ENCODE data around the gene PSMG2. TPM values are rescaled to one million over a fixed set of nuclear protein-coding genes. Genes with fewer than 3 reads are reported as not detected.

PSMG2 gene
- total and polyA plus RNA-seq, 10 of the 15 experiments (the other 5 are each of a cell fraction or from before 2014, with no cell fraction given), result 88.5 to 268 (median 116) TPM

DNA sequence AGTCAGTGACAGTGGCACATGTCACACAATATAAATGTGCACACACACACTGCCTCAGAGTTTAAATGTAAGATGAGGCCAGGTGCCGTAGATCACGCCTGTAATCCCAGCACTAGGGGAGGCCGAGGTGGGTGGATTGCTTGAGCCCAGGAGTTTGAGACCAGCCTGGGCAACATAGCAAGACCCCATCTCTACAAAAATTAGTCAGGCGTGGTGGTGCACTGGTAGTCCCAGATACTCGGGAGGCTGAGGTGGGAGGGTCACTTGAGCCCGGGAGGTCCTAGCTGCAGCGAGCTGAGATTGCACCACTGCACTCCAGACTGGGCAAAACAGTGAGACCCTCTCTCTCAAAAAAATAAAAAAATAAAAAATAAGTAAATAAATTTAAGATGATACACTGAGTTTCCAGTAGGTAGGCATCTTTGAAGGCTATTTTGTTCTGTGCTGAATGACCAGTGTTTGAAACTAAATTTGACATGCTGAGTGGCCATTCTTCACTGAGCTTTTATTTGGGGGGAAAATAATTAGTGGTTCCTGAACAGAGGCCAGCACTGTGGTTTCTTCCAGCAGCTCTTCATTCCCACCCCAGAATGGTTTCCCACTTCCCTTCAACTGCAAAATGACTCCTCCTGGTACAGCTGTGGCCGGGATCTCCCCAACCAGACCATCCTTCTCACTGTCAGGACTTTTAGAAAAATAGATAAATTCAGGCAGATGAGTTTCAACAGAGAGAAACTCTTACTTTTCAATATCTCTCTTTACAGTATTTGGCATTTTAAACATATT is 44.9 kb downstream of the PSMG2 start:
- SMC1A ChIA-PET (ENCODE audit: uncharacterized antibody, unreplicated experiment), result interaction anchor here (1.2 to 1.6 kb wide), 2 partner anchors 21 to 63 kb away, joined by 3 to 4 read pairs; no protein-coding TSS in a partner anchor
- Histone ChIP-seq H2AFZ (ENCODE audit: control insufficient read depth, low read depth, low read length) (no peak overlapping the region), H3K79me2 (ENCODE audit: control insufficient read depth, insufficient read depth, low read length) (no peaks in the 10 kb centered on the region), H3K4me3 (no peak overlapping the region), H4K20me1 (ENCODE audit: control insufficient read depth, insufficient read depth) (no peaks in the 10 kb centered on the region), H3K9ac (ENCODE audit: control insufficient read depth, insufficient read depth, low read length) (no peak overlapping the region), H3K27me3 (replicated peaks in 1 of 2; ENCODE audit: control insufficient read depth in 2 of 2, insufficient read depth in 2 of 2, low read length in 1 of 2) (no peaks in the 10 kb centered on the region), H3K4me2 (ENCODE audit: control insufficient read depth, insufficient read depth) (no peak overlapping the region), H3K9me3 (replicated peaks; ENCODE audit: control insufficient read depth, insufficient read depth, low read length) (no peaks in the 10 kb centered on the region), H3K27ac (ENCODE audit: control insufficient read depth, insufficient read depth) (no peak overlapping the region), H3K4me1 (ENCODE audit: control insufficient read depth, insufficient read depth, low read length) (peaks cover 10% of the 10 kb centered on the region), H3K36me3 (ENCODE audit: control insufficient read depth in 2 of 2, insufficient read depth in 2 of 2, low read length in 1 of 2) (no peaks in the 10 kb centered on the region)
- RAD21 ChIA-PET (ENCODE audit: unreplicated experiment), result interaction anchor here (0.8 kb wide), 1 partner anchor 138 kb away, joined by 3 read pairs; no protein-coding TSS in a partner anchor
- POLR2A ChIA-PET, result no interaction called here
- CTCF ChIA-PET, result interaction anchor here (1.6 to 7.3 kb wide), 4 partner anchors 143 to 188 kb away, joined by 5 to 67 read pairs (median 8); no protein-coding TSS in a partner anchor
- in situ Hi-C loops (cut with MboI) (no loop called here), intact Hi-C loops (cut with micrococcal nuclease; ENCODE audit: unreplicated experiment) (no loop called here)
- no peak for TF ChIP-seq JUNB (IDR thresholded peaks at IDR 0.05)
- TF ChIP-seq, protein P1, sequence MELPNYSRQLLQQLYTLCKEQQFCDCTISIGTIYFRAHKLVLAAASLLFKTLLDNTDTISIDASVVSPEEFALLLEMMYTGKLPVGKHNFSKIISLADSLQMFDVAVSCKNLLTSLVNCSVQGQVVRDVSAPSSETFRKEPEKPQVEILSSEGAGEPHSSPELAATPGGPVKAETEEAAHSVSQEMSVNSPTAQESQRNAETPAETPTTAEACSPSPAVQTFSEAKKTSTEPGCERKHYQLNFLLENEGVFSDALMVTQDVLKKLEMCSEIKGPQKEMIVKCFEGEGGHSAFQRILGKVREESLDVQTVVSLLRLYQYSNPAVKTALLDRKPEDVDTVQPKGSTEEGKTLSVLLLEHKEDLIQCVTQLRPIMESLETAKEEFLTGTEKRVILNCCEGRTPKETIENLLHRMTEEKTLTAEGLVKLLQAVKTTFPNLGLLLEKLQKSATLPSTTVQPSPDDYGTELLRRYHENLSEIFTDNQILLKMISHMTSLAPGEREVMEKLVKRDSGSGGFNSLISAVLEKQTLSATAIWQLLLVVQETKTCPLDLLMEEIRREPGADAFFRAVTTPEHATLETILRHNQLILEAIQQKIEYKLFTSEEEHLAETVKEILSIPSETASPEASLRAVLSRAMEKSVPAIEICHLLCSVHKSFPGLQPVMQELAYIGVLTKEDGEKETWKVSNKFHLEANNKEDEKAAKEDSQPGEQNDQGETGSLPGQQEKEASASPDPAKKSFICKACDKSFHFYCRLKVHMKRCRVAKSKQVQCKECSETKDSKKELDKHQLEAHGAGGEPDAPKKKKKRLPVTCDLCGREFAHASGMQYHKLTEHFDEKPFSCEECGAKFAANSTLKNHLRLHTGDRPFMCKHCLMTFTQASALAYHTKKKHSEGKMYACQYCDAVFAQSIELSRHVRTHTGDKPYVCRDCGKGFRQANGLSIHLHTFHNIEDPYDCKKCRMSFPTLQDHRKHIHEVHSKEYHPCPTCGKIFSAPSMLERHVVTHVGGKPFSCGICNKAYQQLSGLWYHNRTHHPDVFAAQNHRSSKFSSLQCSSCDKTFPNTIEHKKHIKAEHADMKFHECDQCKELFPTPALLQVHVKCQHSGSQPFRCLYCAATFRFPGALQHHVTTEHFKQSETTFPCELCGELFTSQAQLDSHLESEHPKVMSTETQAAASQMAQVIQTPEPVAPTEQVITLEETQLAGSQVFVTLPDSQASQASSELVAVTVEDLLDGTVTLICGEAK (IDR thresholded peaks at IDR 0.05; ENCODE audit: borderline replicate concordance), result no peak
- TF ChIP-seq TARDBP (IDR thresholded peaks at IDR 0.05; ENCODE audit: borderline replicate concordance), result no peak
- no peak for TF ChIP-seq NR2F1 (conservative IDR thresholded peaks at IDR 0.05)
- TF ChIP-seq CBX5 (IDR thresholded peaks at IDR 0.05; ENCODE audit: low read depth), result no peak
- no peak for TF ChIP-seq TAF1 (IDR thresholded peaks at IDR 0.05; ENCODE audit: borderline replicate concordance, low read depth, low read length)
- TF ChIP-seq RCOR1 (conservative IDR thresholded peaks at IDR 0.05; ENCODE audit: low read depth, low read length), result no peak
- no peak for TF ChIP-seq JUND (IDR thresholded peaks at IDR 0.05; ENCODE audit: low read depth, low read length)
- no peak for TF ChIP-seq POLR2A (IDR thresholded peaks at IDR 0.05; ENCODE audit: low read depth, low read length)
- DNase-seq (ENCODE audit: low read depth, low spot score) (no peak), FAIRE-seq (no peak), ATAC-seq (no peak)
- WGBS (ENCODE audit: insufficient coverage, insufficient replicate concordance, low lambda C conversion rate, missing lambda C conversion rate), result 70% methylated on average over 8 of the region's 8 CpGs
- BruUV-seq (replicated peaks), result no TSS peak
